ENCODE data around the gene FBLN2. TPM values are rescaled to one million over a fixed set of nuclear protein-coding genes. Genes with fewer than 3 reads are reported as not detected.
"Not testable (repeated sequence)": the region's sequence is repeated elsewhere in the genome, so short reads cannot be mapped to it uniquely, and the experiment has no call there.

Gene FBLN2
- total RNA-seq, 1 experiment from 2014 or later = 17.9 TPM

GRCh38 chr3:13513913-13514517 lies 34.9 kb upstream of the FBLN2 start:
- no peak for DNase-seq (ENCODE audit: low read depth)

DNA sequence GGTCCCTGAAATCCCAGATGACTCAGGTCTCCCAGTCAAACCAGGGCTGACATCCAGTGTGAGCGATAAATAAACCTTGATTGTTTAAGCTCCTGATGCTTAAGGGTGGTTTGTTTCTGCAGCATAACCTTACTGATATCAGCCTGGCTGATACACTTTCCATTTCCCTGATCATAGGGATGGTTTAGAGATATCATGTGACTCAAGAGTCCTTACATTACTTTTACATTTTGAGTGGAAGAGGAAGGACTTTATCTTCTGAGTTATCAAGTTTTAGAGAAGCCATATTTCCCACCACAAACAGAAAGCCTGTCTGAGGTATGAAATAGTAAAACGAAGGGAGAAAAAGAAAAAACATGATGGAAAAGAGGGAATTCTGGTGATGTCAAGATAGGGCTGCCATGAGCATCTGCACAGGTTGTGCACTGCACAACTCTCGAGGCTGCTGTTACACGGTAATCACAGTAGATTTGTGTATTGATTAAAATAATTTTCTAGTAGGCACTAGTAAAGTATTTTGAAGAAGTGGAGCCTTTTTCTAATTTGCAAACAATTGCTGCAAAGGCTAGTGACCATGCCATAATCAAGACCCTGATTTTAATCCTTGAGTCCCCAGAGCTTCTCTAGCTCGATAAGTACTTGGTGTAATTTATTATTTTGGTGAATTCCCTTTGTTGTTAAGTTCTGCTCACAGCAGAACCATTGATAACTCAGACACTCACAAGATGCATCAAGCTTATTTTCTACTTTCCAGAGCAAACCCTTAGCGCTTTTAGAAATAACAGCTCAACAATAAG lies 34.1 kb upstream of the FBLN2 start:
- no peak for DNase-seq (ENCODE audit: low read depth)

GRCh38 chr3:13515786-13516759 lies 32.9 kb upstream of the FBLN2 start:
- DNase-seq (ENCODE audit: low read depth) = no peak

GRCh38 chr3:13516760-13517135 lies 32.2 kb upstream of the FBLN2 start:
- DNase-seq (ENCODE audit: low read depth) = no peak

DNA sequence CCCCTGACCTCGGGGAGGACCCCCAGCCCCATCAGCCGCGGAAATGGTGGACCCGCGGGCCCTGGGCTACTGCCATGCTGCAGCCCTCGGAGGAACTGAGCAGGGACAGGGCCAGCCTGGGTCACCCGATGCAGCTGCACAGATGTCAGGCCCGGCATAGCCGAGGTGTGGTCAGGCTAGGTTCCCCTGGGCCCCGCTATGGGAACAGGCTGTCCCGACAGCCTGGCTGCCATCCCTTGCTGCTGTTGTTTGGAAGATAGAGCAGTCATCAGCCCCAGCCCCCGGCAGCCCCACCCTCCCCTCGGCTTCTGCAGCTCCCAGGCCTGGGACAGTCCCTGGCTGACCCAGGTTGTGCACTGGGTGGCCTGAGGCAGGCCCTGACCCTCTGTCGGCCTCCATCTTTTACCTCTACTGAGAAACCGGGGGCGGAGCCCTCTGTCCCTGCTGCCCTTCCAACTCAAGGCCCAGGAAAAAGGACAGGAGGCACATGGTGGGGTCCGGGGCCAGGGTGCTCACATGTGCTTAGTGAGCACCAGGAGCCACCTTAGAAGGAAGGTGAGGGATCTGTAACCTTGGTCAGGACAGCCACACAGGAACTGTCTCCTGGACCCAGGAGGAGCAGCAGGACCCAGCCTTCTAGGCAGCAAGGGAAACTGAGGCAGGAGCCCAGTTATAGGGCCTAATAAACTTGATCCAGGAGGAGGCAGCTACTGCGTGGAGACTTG lies 31.5 kb upstream of the FBLN2 start:
- DNase-seq (ENCODE audit: low read depth) = no peak

- DNase-seq (ENCODE audit: low read depth) = peak; percentile 38
Observed at GRCh38 chr3:13518516-13518953, 30.4 kb upstream of the FBLN2 start.

DNA sequence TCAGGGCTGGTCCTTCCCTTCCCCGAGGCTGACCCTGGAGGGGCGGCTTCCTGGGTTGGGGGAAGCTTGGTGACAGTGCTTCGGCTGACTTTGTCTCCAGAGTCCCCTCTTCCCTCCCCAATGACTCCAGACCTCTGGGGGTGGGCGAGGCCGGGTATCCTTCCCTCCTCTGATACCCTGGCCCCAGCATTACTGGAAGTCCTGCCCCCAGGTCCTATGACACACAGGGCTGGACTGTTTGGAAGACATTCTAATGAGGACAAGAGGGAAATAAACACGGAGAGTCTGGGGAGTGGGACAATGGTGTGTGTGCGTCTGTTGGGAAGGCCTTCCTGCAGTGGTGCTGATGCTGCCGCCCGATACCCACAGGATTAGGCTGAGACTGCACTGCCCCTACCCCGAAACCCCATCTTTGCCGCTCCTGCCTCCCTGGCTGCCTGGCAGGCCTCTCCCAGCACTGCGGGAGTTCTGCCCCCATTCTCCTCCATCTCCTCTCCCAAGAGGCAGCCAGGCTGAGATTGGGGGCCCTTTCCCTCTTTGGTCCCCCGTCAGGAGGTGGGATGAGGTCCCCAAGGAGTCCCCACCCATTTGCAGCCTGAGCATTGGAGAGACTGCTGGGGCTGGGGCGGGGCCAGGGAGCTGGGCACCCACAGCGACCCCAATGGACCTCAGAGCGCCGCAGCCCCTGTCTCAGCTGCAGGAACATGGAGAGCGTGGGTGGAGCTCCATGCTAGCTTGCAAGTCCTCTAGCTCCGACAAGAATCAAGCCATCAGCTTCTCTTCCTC lies 29.7 kb upstream of the FBLN2 start:
- DNase-seq (ENCODE audit: low read depth) = no peak

DNA sequence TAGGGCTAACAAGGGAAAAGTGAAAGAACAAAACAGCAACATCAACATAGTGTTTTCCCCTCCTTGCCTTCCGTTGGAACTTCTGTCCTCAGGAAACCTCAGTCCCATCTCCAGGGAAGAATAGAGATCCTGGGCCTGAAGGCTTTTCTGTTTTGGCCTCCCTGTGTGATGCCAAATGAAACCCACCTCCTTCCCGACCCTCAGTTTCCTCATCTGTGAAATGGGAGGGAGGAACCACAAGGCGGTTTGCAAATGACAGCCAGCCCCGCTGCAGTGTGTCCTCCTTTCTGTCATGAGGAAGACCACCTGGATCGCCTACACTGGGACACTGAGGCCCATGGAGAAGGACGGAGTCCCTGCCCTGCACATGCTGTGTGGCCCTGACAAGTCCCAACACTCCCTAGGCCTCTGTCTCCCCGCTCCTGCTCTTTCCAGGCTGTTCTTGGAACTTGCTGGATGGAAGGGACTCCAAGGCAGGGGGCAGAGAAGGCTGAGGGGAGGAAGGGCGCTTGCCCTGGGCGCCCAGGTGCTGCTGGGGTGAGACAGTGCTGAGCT lies 28.5 kb upstream of the FBLN2 start:
- DNase-seq (ENCODE audit: low read depth) = no peak

DNA sequence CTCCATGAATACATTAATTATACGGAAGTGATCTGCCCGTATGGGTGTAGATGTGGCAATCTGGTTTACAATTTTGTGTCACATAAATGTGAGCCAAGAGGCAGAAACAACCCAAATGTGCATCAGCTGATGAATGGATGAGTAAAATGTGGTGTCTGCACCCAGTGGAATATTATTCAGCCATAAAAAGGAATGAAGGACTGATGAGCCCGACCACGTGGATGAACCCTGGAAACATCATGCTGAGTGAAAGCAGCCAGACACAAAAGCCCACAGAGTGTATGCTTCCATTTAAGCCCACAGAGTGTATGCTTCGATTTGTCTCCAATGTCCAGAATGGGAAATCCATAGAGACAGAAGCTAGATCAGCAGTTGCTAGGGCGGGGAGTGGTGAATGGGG lies 27.6 kb upstream of the FBLN2 start:
- no peak for DNase-seq (ENCODE audit: low read depth)

DNA sequence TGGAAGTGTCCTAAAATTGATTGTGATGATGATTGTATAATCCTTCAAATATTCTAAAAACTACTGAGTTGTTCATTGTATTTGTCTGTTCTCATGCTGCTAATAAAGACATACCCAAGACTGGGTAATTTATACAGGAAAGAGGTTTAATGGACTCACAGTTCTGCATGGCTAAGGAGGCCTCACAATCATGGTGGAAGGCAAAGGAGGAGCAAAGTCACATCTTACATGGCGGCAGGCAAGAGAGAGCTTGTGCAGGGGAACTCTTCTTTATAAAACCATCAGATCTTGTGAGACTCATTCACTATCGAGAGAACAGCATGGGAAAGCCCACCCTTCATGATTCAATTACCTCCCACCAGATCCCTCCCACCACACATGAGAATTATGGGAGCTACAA lies 27.2 kb upstream of the FBLN2 start:
- DNase-seq (ENCODE audit: low read depth) = not testable (repeated sequence)

- no peak for DNase-seq (ENCODE audit: low read depth)
Observed at GRCh38 chr3:13522236-13522635, 26.7 kb upstream of the FBLN2 start.

- no peak for DNase-seq (ENCODE audit: low read depth)
Observed at GRCh38 chr3:13524979-13525669, 23.8 kb upstream of the FBLN2 start.

DNA sequence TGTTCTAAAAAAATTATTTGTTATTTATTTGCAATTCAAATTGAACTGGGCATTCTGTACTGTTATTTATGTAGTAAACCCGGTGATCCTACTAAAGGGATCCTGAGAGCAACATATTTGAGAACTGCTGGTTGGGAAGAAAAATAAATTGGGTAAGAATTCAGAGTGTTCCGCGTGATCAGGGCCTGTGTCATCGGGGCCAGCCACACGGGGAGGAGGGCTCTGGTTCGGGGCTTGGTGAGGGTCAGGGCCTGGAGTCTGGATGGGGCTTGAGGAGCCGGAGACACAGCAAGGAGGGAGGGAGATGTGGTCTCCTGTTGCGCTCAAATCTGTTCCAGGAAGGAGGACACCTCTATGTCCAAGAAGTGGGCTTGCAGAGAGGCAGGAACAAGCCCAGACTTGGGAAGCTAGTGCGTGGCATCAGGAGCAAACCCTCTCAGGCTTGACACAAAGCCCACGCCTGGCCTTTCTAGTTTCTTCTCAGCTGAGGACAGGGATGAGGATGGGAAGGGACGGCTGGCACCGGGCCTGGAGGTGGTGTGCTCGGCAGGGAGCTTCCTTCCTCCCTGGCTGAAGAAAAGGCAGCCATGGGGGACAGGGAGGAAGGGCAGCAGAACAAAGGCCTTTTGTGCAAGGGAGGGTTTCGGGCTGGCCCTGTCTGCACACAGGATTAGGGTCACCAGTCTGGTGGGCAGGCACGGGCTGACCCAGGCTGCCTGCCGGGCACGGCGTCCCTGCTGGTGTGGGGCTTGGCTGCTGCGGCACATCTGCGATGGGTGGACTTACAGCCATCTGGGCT lies 22.9 kb upstream of the FBLN2 start:
- DNase-seq (ENCODE audit: low read depth) = no peak

- DNase-seq (ENCODE audit: low read depth) = no peak
Observed at GRCh38 chr3:13526626-13526949, 22.3 kb upstream of the FBLN2 start.

GRCh38 chr3:13528217-13528867 lies 20.6 kb upstream of the FBLN2 start:
- peak; percentile 42 for DNase-seq (ENCODE audit: low read depth)

GRCh38 chr3:13529196-13530112 lies 19.5 kb upstream of the FBLN2 start:
- DNase-seq (ENCODE audit: low read depth) = no peak

DNA sequence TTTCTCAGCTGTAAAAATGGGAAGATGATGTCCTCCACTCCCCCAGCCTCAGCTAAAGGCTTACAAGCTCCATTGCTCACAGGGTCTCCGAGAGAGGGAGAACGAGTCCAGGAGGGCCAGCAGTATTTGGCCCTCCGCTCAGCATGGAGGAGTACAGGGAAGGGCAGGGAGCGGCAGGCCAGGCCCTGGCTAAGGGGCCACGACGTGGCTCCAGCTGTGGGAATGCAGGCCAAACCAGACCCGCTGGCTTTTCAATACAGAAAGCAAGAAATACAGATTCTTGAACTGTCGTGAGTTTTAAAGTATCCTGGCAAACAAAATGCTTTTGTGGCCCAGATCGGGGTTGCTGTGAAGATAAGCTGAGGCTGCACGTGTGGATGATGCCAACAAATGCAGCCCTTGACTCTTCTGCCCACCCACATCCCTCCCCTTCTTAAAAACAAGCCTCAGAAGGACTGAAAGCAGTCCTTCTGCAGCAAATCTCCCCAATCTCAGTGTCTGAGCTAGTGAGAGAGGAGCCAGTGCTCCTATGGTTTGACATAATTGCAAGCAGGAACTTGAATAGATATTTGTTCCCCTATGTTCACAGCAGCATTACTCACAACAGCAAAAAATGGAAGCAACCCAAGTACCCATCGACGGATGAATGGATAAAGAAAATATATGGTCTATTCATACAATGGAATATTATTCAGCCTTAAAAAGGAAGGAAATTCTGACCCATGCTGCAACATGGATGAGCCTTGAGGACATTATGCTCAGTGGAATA lies 18.5 kb upstream of the FBLN2 start:
- DNase-seq (ENCODE audit: low read depth) = no peak

Measured in Daoy (cell line).